ENCODE data around the gene PARS2.

The PARS2 gene

DNA sequence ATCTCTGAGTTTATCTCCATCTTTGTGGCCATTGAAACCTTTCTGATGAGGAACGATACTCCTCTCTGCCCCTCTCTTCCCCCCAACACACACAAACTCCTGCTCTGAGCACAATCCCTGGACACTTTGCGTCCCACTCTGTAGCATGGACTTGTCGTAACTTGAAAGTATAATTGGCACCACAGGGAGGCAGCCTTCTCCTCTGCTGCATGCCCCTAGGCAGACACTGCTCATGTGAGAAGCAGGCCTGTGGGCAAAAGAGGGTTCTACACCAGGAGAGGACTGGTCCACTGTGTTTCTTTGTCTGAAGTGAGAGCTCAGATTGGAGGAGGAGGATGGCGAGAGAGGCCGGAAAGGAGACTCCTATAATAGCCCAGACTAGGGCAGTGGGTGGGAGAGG is 3.8 kb upstream of the PARS2 start:
- DNase-seq (ENCODE audit: low read depth) = peak; percentile 35
- no peak overlapping the region for H3K4me3 ChIP-seq (ENCODE audit: low read length)
- TF ChIP-seq CTCF (IDR thresholded peaks at IDR 0.05; ENCODE audit: insufficient read depth, low read depth, low read length, missing control alignments) = peak; percentile 16

- no peak for DNase-seq (ENCODE audit: low read depth)
- no peak overlapping the region for H3K4me3 ChIP-seq (ENCODE audit: low read length)
- no peak for TF ChIP-seq CTCF (IDR thresholded peaks at IDR 0.05; ENCODE audit: insufficient read depth, low read depth, low read length, missing control alignments)
Measured at GRCh38 chr1:54767526-54767925, 3.2 kb upstream of the PARS2 start.

DNA sequence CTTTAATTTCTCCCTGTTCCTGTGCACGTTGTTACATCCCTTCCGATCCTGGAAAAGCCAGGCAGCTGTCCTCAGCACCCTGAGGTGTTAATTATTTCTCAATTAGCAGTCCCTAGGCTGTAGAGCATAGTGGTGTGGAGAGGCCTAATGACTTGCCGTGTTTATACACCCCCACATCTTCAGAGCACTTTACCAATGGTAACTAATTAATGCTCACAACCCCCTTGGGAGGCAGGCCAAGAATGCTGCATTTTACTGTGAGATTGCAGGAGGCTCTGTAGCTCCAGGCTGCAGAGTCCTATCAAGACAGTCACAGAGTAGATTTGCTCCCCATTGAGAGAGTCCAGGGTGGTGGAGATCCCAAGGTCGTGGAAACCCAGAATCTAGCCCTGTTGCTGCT is 2.4 kb upstream of the PARS2 start:
- DNase-seq (ENCODE audit: low read depth) = no peak
- no peak for TF ChIP-seq CTCF (IDR thresholded peaks at IDR 0.05; ENCODE audit: insufficient read depth, low read depth, low read length, missing control alignments)
- no peak overlapping the region for H3K4me3 ChIP-seq (ENCODE audit: low read length)

DNA sequence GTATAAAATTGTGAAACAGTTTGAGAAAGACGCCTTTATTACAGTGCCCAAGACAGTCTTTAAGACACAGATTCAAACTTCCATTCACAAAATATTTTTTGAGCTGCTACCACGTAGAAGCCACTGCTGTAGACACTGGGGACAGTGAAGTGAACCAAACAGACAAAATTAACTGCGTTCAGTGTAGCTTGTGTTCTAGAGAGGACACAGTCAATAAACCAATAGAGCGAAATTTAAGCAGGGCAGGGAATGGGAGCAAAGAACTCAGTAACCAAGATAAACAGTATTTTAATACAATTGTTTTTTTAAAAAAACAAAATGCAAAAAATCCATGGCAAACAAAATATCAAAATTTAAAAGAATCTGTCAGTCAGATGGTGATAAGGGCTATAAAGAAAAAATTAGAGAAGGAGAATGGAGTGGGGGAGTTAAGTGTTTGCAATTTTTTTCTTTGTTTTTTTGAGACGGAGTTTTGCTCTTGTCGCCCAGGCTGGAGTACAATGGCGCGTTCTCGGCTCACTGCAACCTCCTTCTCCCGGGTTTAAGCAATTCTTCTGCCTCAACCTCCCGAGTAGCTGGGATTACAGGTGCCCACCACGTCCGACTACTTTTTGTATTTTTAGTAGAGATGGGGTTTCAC is 719 bp upstream of the PARS2 start:
- no peak for TF ChIP-seq CTCF (IDR thresholded peaks at IDR 0.05; ENCODE audit: insufficient read depth, low read depth, low read length, missing control alignments)
- H3K4me3 ChIP-seq (ENCODE audit: low read length) = peak overlapping the region; percentile 55
- DNase-seq (ENCODE audit: low read depth) = no peak

DNA sequence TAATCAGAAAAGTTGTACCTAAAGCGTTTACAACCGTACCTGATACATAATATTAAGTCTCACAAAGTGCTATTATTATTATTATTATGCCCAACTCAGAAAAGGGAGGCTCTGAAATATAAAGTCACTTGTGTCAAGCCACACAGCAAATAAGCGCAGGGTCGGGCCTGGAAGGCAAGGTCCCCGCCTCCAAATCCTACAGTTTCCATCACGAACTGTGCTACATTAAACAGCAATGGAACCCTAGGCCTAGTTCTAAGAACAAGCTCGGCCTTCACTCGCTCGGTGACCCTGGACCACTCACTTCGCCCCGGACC is 549 bp downstream of the PARS2 start:
- TF ChIP-seq CTCF (IDR thresholded peaks at IDR 0.05; ENCODE audit: insufficient read depth, low read depth, low read length, missing control alignments) = no peak
- peak overlapping the region; percentile 97 for H3K4me3 ChIP-seq (ENCODE audit: low read length)
- DNase-seq (ENCODE audit: low read depth) = no peak

- no peak overlapping the region for H3K4me3 ChIP-seq (ENCODE audit: low read length)
Measured at GRCh38 chr1:54758678-54759348, 5.5 kb downstream of the PARS2 start.

More at GRCh38 chr1:54758678-54759348, 5.5 kb downstream of the PARS2 start:
- no peak for DNase-seq (ENCODE audit: low read depth)
- no peak for TF ChIP-seq CTCF (IDR thresholded peaks at IDR 0.05; ENCODE audit: insufficient read depth, low read depth, low read length, missing control alignments)
